ENCODE results near the gene OR3A2.
A peak's percentile ranks its signal among the peaks of the same experiment; 100 is the strongest.
"Not testable (repeated sequence)": the region's sequence is repeated elsewhere in the genome, so short reads cannot be mapped to it uniquely, and the experiment has no call there.

The OR3A2 gene

DNA sequence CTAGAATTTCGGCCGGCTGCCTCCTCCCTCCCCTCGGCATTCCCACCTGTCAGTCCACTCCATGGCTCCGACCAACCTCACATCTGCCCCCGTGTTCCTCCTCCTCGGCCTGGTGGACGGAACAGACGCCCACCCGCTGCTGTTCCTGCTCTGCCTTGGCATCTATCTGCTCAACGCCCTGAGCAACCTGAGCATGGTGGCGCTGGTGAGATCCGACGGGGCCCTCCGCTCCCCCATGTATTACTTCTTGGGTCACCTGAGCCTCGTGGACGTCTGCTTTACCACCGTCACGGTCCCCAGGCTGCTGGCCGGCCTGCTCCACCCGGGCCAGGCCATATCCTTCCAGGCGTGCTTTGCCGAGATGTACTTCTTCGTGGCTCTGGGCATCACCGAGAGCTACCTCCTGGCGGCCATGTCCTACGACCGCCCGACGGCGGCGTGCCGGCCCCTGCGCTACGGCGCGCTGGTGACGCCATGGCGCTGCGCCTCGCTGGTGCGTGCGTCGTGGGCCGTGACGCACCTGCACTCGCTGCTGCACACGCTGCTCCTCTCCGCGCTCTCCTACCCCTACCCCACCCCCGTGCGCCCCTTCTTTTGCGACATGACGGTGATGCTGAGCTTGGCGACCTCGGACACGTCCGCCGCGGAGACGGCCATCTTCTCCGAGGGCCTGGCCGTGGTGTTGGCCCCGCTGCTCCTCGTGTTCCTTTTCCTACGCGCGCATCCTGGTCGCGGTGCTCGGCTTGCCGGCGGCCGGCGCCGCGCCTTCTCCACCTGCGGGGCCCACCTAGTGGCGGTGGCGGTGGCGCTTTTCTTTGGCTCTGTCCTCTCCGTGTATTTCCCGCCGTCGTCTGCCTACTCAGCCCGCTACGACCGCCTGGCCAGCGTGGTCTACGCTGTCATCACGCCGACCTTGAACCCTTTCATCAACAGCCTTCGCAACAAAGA is at the start of gene OR3A2:
Gene OR3A2, minus strand, starts transcription at position 440 of the 948 bp plus-strand sequence.
- TF ChIP-seq POLR2A (IDR thresholded peaks at IDR 0.05; ENCODE audit: low read depth, low read length): no peak
- DNase-seq (ENCODE audit: insufficient read length, low spot score) (no peak), FAIRE-seq (no peak)

DNA sequence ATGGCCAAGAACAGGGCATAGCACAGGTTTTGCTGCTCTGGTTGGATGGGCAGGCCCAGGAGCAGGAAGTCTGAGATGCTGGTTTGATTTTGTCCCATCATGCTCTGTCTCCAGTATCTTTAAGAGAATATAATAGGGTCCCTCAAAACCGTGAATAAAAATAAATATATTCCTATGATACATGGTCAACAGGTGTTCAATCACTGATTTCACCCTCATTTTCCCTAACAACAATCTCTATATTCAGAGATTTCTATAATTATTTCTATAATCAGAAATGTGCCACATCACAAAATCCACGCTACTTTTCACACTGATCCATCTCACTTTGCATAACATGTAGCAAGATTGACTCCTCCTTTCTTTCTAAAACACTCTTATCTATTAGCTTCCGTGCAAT is 47.6 kb upstream of the OR3A2 start, which contains the start of gene OR1E2:
Gene OR1E2, minus strand, starts transcription at position 101 of the 400 bp plus-strand sequence. Its CDS starts 0 bp downstream, at position 101.
- TF ChIP-seq POLR2A (IDR thresholded peaks at IDR 0.05; ENCODE audit: low read depth, low read length): no peak
- FAIRE-seq (no peak), DNase-seq (ENCODE audit: insufficient read length, low spot score) (no peak)

DNA sequence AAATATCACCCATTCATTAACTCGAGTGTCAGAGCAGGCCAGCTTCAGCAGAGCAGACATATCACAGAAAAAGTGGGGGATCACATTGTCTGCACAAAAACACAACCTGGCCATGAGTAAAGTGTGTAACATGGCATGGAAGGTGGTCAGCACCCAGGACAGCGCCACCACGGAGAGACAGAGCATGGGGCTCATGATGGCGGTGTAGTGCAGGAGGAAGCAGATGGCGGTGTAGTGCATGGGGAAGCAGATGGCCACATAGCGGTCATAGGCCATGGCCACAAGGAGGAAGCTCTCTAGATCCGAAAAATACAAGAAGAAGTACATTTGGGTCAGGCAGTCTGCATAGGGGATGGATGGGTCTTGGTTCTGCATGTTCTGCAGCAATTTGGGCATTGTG is 47.1 kb upstream of the OR3A2 start:
- not testable (repeated sequence) for DNase-seq (ENCODE audit: insufficient read length, low spot score)
- FAIRE-seq: peak; percentile 88

DNA sequence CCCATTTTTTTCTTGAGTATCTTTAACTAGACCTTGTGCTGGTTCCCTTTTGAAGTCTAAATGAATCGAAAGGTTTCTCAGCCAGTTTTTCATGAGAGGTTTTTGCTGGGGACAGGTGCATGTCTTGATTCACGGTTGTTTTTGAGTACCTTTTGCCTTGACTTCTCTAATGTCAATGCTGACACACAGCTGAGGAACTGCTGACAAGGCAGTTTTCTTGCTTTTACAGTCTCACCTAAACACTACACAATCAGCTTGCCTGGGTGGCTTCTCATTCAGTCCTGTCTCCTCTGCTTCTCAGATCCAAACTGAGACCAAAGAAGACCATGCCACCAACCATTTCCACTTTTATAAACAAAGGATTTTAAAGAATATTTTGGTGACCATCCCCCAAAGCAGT is 32.1 kb upstream of the OR3A2 start:
- no peak for TF ChIP-seq POLR2A (IDR thresholded peaks at IDR 0.05; ENCODE audit: low read depth, low read length)
- DNase-seq (ENCODE audit: insufficient read length, low spot score) (no peak), FAIRE-seq (no peak)

DNA sequence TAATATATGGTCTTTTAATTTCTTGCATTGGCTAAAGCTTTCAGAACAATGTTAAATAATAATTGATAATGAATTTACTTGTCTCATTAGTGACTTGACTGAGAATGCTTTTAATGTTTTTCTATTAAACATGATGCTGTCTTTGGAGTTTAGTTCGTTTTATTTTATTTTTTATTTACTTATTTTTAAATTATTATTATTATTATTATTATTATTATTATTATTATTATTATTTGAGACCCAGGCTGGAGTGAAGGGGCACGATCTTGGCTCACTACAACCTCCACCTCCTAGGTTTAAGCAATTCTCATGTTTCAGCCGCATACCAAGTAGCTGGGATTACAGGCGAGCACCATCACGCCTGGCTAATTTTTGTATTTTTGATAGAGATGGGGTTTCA is 29.5 kb upstream of the OR3A2 start:
- TF ChIP-seq POLR2A (IDR thresholded peaks at IDR 0.05; ENCODE audit: low read depth, low read length): no peak
- DNase-seq (ENCODE audit: insufficient read length, low spot score) (no peak), FAIRE-seq (no peak)

DNA sequence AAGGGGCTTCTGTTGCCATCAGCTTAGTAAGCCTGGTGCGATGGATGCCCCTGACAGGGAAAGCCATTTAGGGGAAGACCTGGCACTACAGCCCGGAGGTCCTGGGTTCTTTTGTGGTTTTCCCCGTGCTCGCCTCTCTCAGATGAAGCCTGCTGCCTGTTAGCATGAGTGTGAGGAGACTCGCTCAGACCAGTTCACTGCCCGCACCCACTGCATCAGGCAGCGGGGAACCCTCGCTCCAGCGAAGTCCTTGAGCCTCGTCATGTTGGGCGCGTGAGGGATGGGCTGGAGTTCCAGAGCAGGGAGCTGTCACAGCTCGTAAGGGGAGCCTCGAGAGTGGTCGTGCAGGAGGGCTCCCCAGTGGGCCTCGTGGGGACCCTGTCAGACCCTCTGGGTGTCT is 26.1 kb upstream of the OR3A2 start:
- not testable (repeated sequence) for DNase-seq (ENCODE audit: insufficient read length, low spot score); FAIRE-seq

DNA sequence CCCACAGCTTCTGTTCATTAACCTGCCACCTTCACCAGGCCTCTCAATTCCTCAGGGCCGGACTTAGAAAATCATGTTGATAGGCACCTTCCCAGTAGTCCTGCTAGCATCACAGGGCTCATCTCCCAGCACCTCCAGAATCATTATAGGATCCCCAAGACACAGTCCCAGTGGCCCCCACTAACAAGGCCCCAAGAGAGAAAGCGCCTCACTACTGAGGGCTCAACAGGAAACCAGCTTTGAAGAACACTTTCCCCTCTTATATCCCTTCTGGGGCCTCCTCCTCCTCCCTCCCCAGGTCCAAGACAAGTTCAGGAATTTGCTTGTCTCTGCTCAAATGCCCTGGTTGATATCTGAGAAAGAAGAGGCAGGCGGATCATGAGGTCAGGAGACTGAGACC is 25.0 kb upstream of the OR3A2 start, which contains the start of gene OR3A3:
Gene OR3A3, plus strand, starts transcription at position 301 of the 400 bp plus-strand sequence.
- no peak for TF ChIP-seq POLR2A (IDR thresholded peaks at IDR 0.05; ENCODE audit: low read depth, low read length)
- FAIRE-seq (no peak), DNase-seq (ENCODE audit: insufficient read length, low spot score) (no peak)

DNA sequence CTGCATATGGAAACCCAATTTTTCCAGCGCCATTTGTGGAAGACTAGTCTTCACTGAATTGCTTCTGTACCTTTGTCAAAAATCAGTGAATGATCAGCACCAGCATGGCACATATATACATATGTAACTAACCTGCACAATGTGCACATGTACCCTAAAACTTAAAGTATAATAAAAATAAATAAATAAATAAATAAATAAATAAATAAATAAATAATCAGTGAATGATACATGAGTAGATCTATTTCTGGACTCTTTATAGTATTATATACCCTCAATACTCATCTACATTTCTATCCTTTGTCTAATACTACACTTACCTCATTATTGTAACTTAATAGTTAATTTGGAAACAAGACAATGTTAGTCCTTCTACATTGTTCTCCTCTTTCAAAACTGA is 17.7 kb upstream of the OR3A2 start:
- FAIRE-seq; DNase-seq (ENCODE audit: insufficient read length, low spot score): not testable (repeated sequence)

DNA sequence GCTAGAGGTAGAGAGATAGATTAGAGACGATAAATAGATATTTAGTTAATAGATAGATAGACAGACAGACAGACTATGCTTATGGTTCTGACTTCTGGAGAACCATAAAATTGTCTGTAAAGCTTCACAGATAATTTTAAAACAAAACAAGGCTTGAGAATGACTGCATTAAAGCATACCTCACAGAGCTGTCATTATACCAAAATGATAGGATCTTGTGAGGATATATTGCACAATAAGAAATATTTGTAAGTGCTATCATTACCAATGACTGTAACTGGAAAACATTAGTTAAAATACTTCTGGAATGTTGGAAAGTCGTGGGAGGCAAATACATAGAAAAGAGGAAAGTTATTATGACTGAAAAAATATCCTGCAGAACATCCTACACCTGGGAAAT is 15.7 kb upstream of the OR3A2 start:
- TF ChIP-seq POLR2A (IDR thresholded peaks at IDR 0.05; ENCODE audit: low read depth, low read length): no peak
- DNase-seq (ENCODE audit: insufficient read length, low spot score) (no peak), FAIRE-seq (no peak)

DNA sequence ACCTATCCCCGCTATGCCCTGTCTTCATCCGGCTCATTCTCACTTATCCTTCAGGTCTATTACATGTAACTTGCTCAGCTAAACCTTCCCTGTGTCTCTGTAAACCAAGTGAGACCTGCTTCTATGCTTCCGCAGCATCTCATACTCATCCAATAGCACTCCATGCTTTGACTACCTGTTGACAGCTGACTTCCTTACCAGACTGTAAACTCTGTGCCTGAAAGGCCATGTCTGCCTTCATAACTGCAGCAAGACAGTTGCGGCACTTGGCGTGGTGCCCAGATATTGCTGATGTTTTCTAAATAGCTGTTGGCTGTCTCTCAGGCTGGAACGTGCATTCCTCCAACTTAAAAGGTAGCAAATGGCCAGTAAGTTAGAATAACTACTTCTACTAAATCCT is 13.9 kb upstream of the OR3A2 start:
- TF ChIP-seq POLR2A (IDR thresholded peaks at IDR 0.05; ENCODE audit: low read depth, low read length): no peak
- FAIRE-seq (no peak), DNase-seq (ENCODE audit: insufficient read length, low spot score) (no peak)

DNA sequence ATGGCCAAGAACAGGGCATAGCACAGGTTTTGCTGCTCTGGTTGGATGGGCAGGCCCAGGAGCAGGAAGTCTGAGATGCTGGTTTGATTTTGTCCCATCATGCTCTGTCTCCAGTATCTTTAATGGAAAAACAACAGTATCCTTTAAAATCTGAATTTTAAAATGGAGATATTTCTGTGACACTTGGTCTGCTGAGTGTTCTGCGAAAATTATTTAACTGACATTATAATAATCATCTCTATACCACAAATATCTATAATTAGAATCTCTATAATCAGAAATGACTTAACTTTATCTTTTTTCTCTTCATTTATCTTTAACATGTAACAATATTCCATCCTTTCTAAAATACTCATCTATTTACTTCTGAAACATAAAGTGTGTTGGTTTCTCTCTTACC is 12.2 kb upstream of the OR3A2 start, which contains the start of gene OR1E1:
Gene OR1E1, minus strand, starts transcription at position 101 of the 400 bp plus-strand sequence. Its CDS starts 0 bp downstream, at position 101.
- FAIRE-seq (no peak), DNase-seq (ENCODE audit: insufficient read length, low spot score) (no peak)
- TF ChIP-seq POLR2A (IDR thresholded peaks at IDR 0.05; ENCODE audit: low read depth, low read length): no peak

DNA sequence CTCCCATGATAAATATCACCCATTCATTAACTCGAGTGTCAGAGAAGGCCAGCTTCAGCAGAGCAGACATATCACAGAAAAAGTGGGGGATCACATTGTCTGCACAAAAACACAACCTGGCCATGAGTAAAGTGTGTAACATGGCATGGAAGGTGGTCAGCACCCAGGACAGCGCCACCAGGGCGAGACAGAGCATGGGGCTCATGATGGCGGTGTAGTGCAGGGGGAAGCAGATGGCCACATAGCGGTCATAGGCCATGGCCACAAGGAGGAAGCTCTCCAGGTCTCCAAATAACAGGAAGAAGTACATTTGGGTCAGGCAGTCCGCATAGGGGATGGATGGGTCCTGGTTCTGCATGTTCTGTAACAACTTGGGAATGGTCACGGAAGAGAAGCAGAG is 11.7 kb upstream of the OR3A2 start:
- DNase-seq (ENCODE audit: insufficient read length, low spot score): not testable (repeated sequence)

DNA sequence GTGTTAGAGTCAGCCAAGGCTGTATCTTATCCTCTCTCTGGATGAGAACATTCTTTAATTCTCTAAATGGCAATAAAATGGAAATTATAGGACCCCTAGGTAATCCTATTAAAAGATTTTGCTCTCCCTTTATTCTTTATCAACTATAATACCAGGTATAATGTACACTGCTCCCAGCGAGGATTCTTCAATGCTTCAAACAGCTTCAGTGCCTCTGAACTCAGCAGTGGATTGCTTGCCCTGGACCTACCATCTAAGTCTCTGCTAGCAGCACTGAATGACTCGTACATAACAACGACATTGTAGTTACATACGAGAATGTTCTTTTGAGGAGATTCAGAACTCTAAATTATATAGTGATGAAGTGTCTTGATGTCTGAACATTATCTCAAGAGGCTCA is 3.7 kb upstream of the OR3A2 start:
- FAIRE-seq: no peak
- DNase-seq (ENCODE audit: insufficient read length, low spot score): no peak
- TF ChIP-seq POLR2A (IDR thresholded peaks at IDR 0.05; ENCODE audit: low read depth, low read length): no peak

More for the DNA sequence above, 11.7 kb upstream of the OR3A2 start:
- peak; percentile 67 for FAIRE-seq

DNA sequence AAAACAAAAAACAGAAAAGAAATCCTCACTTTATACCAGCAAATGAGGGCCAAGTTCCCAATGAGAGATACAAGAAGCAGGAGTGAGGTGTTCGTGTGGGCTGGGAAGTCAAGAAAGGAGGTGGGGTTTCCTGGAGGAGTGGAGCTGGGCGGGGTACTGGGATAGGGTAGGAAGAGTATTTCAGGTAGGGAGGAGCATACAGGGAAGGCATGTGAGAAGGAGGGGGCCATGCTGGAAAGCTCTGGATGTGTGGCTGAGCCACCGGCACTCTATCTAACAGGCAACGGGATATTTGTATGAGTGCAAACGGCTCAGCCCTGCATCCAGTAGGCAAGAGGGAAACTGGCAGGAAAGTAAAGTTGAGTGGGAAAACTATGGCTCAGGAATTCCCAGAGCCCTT is 4.2 kb downstream of the OR3A2 start:
- DNase-seq (ENCODE audit: insufficient read length, low spot score) (no peak), FAIRE-seq (no peak)

DNA sequence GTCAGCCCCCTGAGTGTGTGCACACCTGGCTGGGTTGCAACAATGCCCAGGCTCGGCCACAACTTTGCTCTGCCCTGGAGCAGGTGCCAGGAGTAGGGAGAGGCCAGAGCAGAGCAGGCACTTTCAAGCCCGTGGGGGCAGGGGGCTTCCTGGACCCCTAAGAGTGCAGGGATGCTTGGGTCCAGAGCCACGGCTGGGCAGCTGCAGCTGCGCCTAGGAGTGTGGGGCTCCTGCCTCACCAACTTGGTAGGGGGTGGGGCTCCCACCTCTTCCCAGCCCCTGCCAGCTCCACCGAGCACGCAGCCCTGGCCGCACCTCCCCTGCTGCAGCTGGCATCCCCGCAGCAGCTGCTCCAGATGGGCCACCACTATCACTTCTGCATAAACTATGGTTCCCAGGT is 7.8 kb downstream of the OR3A2 start:
- TF ChIP-seq POLR2A (IDR thresholded peaks at IDR 0.05; ENCODE audit: low read depth, low read length): no peak
- no peak for DNase-seq (ENCODE audit: insufficient read length, low spot score)

More for the DNA sequence above, 4.2 kb downstream of the OR3A2 start:
- no peak for TF ChIP-seq POLR2A (IDR thresholded peaks at IDR 0.05; ENCODE audit: low read depth, low read length)

DNA sequence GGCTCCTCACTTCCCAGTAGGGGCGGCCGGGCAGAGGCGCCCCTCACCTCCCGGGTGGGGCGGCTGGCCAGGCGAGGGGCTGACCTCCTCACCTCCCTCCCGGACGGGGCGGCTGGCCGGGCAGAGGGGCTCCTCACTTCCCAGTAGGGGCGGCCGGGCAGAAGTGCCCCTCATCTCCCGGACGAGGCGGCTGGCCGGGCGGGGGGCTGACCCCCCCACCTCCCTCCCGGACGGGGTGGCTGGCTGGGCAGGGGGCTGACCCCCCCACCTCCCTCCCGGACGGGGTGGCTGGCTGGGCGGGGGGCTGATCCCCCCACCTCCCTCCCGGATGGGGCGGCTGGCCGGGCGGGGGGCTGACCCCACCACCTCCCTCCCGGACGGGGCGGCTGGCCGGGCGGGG is 14.9 kb downstream of the OR3A2 start:
- DNase-seq (ENCODE audit: insufficient read length, low spot score); FAIRE-seq: not testable (repeated sequence)

More for the DNA sequence above, 7.8 kb downstream of the OR3A2 start:
- FAIRE-seq: no peak

DNA sequence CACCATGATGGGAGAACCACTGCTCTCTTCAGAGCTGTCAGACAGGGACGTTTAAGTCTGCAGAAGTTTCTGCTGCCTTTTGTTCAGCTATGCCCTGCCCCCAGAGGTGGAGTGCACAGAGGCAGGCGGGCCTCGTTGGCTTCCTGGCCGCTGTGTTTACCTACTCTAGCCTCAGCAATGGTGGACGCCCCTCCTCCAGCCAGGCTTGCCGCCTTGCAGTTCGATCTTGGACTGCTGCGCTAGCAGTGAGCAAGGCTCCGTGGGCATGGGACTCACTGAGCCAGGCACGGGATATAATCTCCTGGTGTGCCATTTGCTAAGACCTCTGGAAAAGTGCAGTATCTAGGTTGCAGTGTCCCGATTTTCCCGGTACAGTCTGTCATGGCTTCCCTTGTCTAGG is 43.3 kb downstream of the OR3A2 start:
- DNase-seq (ENCODE audit: insufficient read length, low spot score); FAIRE-seq: not testable (repeated sequence)
